Osteoblast (primary cell): ENCODE measurements around the gene STK32C. TPM values are rescaled to one million over a fixed set of nuclear protein-coding genes. Genes with fewer than 3 reads are reported as not detected.

ENCODE experiments used
- DNase-seq: peaks from one replicate; pipeline ENCODE4 v3.0.0; 2011; ENCODE audit warnings: low spot score, mixed read lengths; ENCODE audit not compliant: insufficient read length; ENCODE audit errors: missing footprints
- H2AFZ ChIP-seq: 2 replicates; pipeline ENCODE4 v1.6.0; 2011; ENCODE audit warnings: mild to moderate bottlenecking, low read length
- H3K27ac ChIP-seq: 2 replicates; pipeline ENCODE4 v1.5.1; 2011; ENCODE audit warnings: mild to moderate bottlenecking, low read depth, low read length, moderate library complexity
- H3K27me3 ChIP-seq: 2 replicates; pipeline ENCODE4 v1.6.0; 2012; ENCODE audit warnings: mild to moderate bottlenecking, control low read depth, inconsistent platforms, low read length, moderate library complexity; ENCODE audit not compliant: insufficient read depth
- H3K36me3 ChIP-seq: 2 replicates; pipeline ENCODE4 v1.5.1; 2011; ENCODE audit warnings: mild to moderate bottlenecking, low read length, control low read depth, moderate library complexity; ENCODE audit not compliant: insufficient read depth
- H3K4me1 ChIP-seq: 2 replicates; pipeline ENCODE4 v1.5.1; 2011; ENCODE audit warnings: mild to moderate bottlenecking, low read length, control low read depth, moderate library complexity; ENCODE audit not compliant: insufficient read depth
- H3K4me2 ChIP-seq: 2 replicates; pipeline ENCODE4 v1.6.0; 2011; ENCODE audit warnings: mild to moderate bottlenecking, low read length; ENCODE audit not compliant: insufficient read depth
- H3K4me3 ChIP-seq: fragments of 200-600 bp; sonication (generic); 3 replicates; pipeline ENCODE4 v1.5.1; 2012; ENCODE audit warnings: mild to moderate bottlenecking, low read length, inconsistent platforms; ENCODE audit not compliant: insufficient read depth
- H3K79me2 ChIP-seq: 2 replicates; pipeline ENCODE4 v1.6.0; 2012; ENCODE audit warnings: mild to moderate bottlenecking, low read length, control low read depth, inconsistent platforms; ENCODE audit not compliant: insufficient read depth
- H3K9me3 ChIP-seq: 2 replicates; pipeline ENCODE4 v1.5.1; 2011; ENCODE audit warnings: low read depth, low read length, control low read depth
- H4K20me1 ChIP-seq: 2 replicates; pipeline ENCODE4 v1.6.0; 2012; ENCODE audit warnings: mild to moderate bottlenecking, low read length, control low read depth; ENCODE audit not compliant: insufficient read depth
- total RNA-seq: library from RNA; depleted of rRNA; stranded (reverse); fragments of >200 nt; gene quantifications from 2 replicates; pipeline ENCODE4 v1.2.3, GENCODE V29; 2012
- TF ChIP-seq, protein P1 (sequence below): IDR thresholded peaks from 2 replicates; pipeline ENCODE4 v1.5.1; 2011; ENCODE audit warnings: mild to moderate bottlenecking, low read depth, low read length, moderate library complexity; ENCODE audit errors: extremely low read depth

The STK32C gene
- total RNA-seq, 1 donor = 14.5 TPM

DNA sequence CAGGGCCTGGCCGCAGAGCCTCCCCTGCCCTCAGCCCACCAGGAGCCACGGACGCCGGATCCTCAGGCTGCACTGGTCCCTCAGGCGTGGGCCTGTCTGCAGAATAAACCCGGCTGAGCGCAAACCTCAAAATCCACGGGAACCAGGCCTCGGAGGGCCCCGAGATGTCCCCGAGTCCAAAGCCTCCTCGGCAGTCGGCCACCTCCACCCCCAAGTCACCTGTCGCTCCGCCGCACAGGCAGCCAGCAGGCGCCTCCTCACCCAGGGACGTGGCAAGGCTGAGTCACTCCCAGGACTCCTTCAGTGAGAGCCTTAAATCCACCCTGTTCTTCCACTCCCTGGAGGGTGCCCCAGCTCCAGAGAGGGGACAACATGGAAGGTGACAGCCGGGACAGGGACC lies 33.2 kb downstream of the STK32C start:
- DNase-seq = peak; percentile 84
- Histone ChIP-seq H3K9me3 (no peaks in the 10 kb centered on the region), H3K4me2 (no peak overlapping the region), H3K27me3 (no peaks in the 10 kb centered on the region), H3K79me2 (no peaks in the 10 kb centered on the region), H4K20me1 (peaks cover 8% of the 10 kb centered on the region), H3K4me1 (no peaks in the 10 kb centered on the region), H2AFZ (no peak overlapping the region), H3K36me3 (no peaks in the 10 kb centered on the region), H3K4me3 (no peak overlapping the region), H3K27ac (no peak overlapping the region)
- TF ChIP-seq, protein P1, sequence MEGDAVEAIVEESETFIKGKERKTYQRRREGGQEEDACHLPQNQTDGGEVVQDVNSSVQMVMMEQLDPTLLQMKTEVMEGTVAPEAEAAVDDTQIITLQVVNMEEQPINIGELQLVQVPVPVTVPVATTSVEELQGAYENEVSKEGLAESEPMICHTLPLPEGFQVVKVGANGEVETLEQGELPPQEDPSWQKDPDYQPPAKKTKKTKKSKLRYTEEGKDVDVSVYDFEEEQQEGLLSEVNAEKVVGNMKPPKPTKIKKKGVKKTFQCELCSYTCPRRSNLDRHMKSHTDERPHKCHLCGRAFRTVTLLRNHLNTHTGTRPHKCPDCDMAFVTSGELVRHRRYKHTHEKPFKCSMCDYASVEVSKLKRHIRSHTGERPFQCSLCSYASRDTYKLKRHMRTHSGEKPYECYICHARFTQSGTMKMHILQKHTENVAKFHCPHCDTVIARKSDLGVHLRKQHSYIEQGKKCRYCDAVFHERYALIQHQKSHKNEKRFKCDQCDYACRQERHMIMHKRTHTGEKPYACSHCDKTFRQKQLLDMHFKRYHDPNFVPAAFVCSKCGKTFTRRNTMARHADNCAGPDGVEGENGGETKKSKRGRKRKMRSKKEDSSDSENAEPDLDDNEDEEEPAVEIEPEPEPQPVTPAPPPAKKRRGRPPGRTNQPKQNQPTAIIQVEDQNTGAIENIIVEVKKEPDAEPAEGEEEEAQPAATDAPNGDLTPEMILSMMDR = no peak

DNA sequence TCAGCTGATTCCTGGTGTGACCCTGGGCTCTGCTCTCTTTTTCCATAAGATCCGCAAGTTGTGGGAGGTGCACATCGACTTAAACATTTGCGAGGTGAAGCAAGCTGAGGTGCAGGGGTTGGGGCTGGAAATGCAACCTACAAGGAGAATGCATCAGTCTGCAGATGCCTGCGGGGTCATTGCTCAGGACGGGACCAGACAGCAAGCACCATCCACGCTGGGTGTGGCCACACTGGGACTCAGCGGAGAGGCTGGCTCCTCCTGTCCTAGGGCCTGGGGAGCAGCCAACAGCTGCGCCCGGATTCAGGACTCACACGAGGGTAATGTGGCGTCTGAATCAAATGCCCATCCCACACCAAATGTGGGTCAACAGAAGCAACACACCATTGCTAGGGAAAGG lies 33.8 kb downstream of the STK32C start:
- no peak overlapping the region for H3K4me3 ChIP-seq
- no peaks in the 10 kb centered on the region for H3K27me3 ChIP-seq
- H3K79me2 ChIP-seq = no peaks in the 10 kb centered on the region
- no peaks in the 10 kb centered on the region for H3K36me3 ChIP-seq
- peaks cover 8% of the 10 kb centered on the region for H4K20me1 ChIP-seq
- no peaks in the 10 kb centered on the region for H3K9me3 ChIP-seq
- H2AFZ ChIP-seq = no peak overlapping the region
- TF ChIP-seq, protein P1 = no peak
- H3K27ac ChIP-seq = no peak overlapping the region
- no peak overlapping the region for H3K4me2 ChIP-seq
- peak; percentile 31 for DNase-seq
- H3K4me1 ChIP-seq = no peaks in the 10 kb centered on the region

DNA sequence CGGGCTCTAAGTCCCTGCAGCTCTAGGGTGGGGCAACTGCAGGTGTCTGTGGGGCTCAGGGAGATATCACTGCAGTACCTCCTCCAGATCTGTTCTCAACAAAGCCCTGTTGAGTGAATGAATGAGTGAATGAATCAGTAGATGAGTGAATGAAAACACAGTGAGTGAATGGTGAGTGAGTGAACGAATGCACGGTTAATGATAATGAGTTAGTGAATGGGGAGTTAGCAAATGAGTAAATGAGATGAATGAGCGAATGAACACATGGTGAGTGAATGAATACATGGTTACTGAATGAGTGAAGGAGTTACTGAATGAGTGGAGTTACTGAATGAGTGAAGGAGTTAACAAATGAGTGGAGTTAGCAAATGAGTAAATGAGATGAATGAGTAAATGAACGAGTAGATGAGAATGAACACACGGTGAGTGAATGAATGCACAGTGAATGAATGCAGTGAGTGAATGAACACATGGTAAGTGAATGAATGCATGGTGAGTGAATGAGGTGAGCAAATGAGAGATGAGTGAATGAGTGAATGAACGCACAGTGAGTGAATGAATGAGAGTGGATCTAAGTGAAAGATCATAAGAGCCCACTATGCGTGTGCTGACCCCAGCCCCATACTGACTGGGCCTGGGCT lies 34.3 kb downstream of the STK32C start:
- Histone ChIP-seq H3K9me3 (no peaks in the 10 kb centered on the region), H3K27ac (no peak overlapping the region), H3K79me2 (no peaks in the 10 kb centered on the region), H3K4me2 (no peak overlapping the region), H3K36me3 (no peaks in the 10 kb centered on the region), H4K20me1 (peaks cover 8% of the 10 kb centered on the region), H3K27me3 (no peaks in the 10 kb centered on the region), H2AFZ (no peak overlapping the region), H3K4me3 (no peak overlapping the region), H3K4me1 (no peaks in the 10 kb centered on the region)
- TF ChIP-seq, protein P1 = no peak
- peak; percentile 36 for DNase-seq

DNA sequence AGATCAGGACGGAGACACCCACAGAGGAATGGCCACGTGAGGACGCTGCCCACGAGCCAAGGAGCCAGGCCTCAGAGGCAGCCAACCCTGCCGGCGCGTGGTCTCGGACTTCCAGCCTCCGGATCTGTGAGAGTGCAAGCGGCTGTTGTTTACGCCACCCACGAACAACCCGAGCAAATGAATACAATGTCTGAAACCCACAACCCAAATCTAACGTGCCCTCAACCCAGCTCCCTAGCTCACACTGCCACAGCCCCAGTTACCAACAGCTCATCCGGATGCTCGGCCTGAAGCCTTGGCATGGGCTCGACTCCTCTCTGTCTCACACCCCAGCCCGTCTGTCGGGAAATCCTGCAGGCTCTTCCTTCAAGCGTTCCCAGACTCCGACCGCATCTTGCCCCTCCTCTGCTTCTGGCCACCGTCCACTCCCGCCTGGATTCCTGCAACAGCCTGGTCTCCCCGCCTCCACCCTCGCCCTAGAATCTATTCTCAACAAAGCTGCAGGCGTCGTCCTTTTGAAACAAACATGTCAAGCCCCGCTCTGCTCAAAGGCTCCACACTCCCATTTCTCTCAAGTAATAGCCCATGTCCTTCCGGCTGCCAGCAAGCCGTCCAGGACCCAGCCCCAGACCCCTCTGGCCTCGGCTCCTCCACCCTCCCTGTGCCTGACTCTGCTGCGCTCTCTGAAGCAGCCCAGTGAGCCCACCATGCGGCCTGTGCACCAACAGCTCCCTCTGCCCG lies 35.3 kb downstream of the STK32C start:
- TF ChIP-seq, protein P1 = no peak
- Histone ChIP-seq H3K4me3 (no peak overlapping the region), H4K20me1 (peaks cover 4% of the 10 kb centered on the region), H3K27ac (no peak overlapping the region), H3K27me3 (no peaks in the 10 kb centered on the region), H3K4me1 (no peaks in the 10 kb centered on the region), H3K9me3 (no peaks in the 10 kb centered on the region), H2AFZ (peak overlapping the region; percentile 35), H3K79me2 (no peaks in the 10 kb centered on the region), H3K36me3 (no peaks in the 10 kb centered on the region), H3K4me2 (no peak overlapping the region)
- peak; percentile 90 for DNase-seq
